CD14-positive monocyte (primary cell): ENCODE measurements around the gene CDC42EP4. TPM values are rescaled to one million over a fixed set of nuclear protein-coding genes. Genes with fewer than 3 reads are reported as not detected.

Experiments
- DNase-seq, 3 donors: peaks; one replicate each; pipeline ENCODE4 v3.0.0-alpha.2; 2011 to 2022
- H2AFZ ChIP-seq: 2 replicates; pipeline ENCODE4 v1.6.0; 2012; ENCODE audit warnings: mild to moderate bottlenecking, low read depth, low read length, inconsistent platforms; ENCODE audit not compliant: insufficient read depth, poor library complexity, severe bottlenecking
- H3K27ac ChIP-seq, 2 donors: 1 replicate in 1 of 2; 2 replicates in 1 of 2; pipeline ENCODE4 v1.5.1; 2012 to 2013; ENCODE audit warnings: low read length in 2 of 2, control low read depth in 1 of 2, inconsistent platforms in 1 of 2, low read depth in 1 of 2, mild to moderate bottlenecking in 1 of 2
- H3K27me3 ChIP-seq, 2 donors: one replicate each; pipeline versions ENCODE4 v1.6.0 to v1.6.1; 2011 to 2013; ENCODE audit warnings: low read length in 2 of 2; ENCODE audit not compliant: control insufficient read depth in 2 of 2, insufficient read depth in 2 of 2
- H3K36me3 ChIP-seq, 2 donors: replicated peaks in 1 of 2; 1 replicate in 1 of 2; 2 replicates in 1 of 2; pipeline versions ENCODE4 v1.5.1 to v1.6.1; 2012 to 2013; ENCODE audit warnings: low read length in 2 of 2, control low read depth in 1 of 2, inconsistent platforms in 1 of 2, mild to moderate bottlenecking in 1 of 2; ENCODE audit not compliant: insufficient read depth in 2 of 2, control insufficient read depth in 1 of 2
- H3K4me1 ChIP-seq, 2 donors: 1 replicate in 1 of 2; 2 replicates in 1 of 2; pipeline versions ENCODE4 v1.5.1 to v1.6.1; 2012 to 2013; ENCODE audit warnings: low read length in 2 of 2, control low read depth in 1 of 2, inconsistent platforms in 1 of 2, mild to moderate bottlenecking in 1 of 2, moderate library complexity in 1 of 2; ENCODE audit not compliant: insufficient read depth in 2 of 2, control insufficient read depth in 1 of 2
- H3K4me2 ChIP-seq: replicated peaks from 2 replicates; pipeline ENCODE3; 2012; ENCODE audit warnings: low read length, moderate library complexity, mild to moderate bottlenecking; ENCODE audit not compliant: poor library complexity, severe bottlenecking; ENCODE audit errors: extremely low read depth
- H3K4me3 ChIP-seq, 3 experiments: fragments of 200-600 bp in 1 of 3; sonication (generic) in 1 of 3; replicated peaks in 1 of 3; 1 replicate in 2 of 3; 2 replicates in 1 of 3; pipeline ENCODE4 v1.5.1; 2011 to 2013; ENCODE audit warnings: low read length in 3 of 3, mild to moderate bottlenecking in 3 of 3, control low read depth in 2 of 3, low read depth in 2 of 3, inconsistent platforms in 1 of 3, moderate library complexity in 1 of 3
- H3K79me2 ChIP-seq: 2 replicates; pipeline ENCODE4 v1.6.0; 2012; ENCODE audit warnings: mild to moderate bottlenecking, control low read depth, inconsistent platforms, low read length, moderate library complexity; ENCODE audit not compliant: insufficient read depth
- H3K9ac ChIP-seq: 2 replicates; pipeline ENCODE4 v1.6.0; 2017; ENCODE audit warnings: low read length, mild to moderate bottlenecking; ENCODE audit not compliant: insufficient read depth, poor library complexity, severe bottlenecking
- H3K9me3 ChIP-seq, 2 donors: replicated peaks in 1 of 2; 1 replicate in 1 of 2; 2 replicates in 1 of 2; pipeline versions ENCODE4 v1.5.1 to v1.6.1; 2012 to 2013; ENCODE audit warnings: low read length in 2 of 2, control low read depth in 1 of 2; ENCODE audit not compliant: control insufficient read depth in 1 of 2, insufficient read depth in 1 of 2
- H4K20me1 ChIP-seq: 2 replicates; pipeline ENCODE4 v1.6.0; 2012; ENCODE audit warnings: mild to moderate bottlenecking, low read length, control low read depth, moderate library complexity; ENCODE audit not compliant: insufficient read depth
- H3K27ac Mint-ChIP-seq, 7 donors: one replicate each; pipeline ENCODE4 v1.8.0; 2020; ENCODE audit warnings: mild to moderate bottlenecking in 7 of 7, mixed read lengths in 7 of 7, moderate library complexity in 6 of 7, inconsistent platforms in 2 of 7
- H3K27me3 Mint-ChIP-seq, 3 donors: one replicate each; pipeline ENCODE4 v1.8.0; 2021 to 2022; ENCODE audit warnings: low read depth in 3 of 3, mild to moderate bottlenecking in 3 of 3, mixed read lengths in 3 of 3, moderate library complexity in 3 of 3, inconsistent platforms in 1 of 3
- H3K36me3 Mint-ChIP-seq, 2 donors: one replicate each; pipeline ENCODE4 v1.8.0; 2020; ENCODE audit warnings: mixed read lengths in 2 of 2, inconsistent platforms in 1 of 2, mild to moderate bottlenecking in 1 of 2
- H3K4me1 Mint-ChIP-seq: one replicate; pipeline ENCODE4 v1.8.0; 2020; ENCODE audit warnings: mild to moderate bottlenecking, mixed read lengths
- H3K4me3 Mint-ChIP-seq, 2 donors: one replicate each; pipeline ENCODE4 v1.8.0; 2020; ENCODE audit warnings: mild to moderate bottlenecking in 2 of 2, mixed read lengths in 2 of 2, moderate library complexity in 1 of 2
- H3K9me3 Mint-ChIP-seq, 7 donors: one replicate each; pipeline ENCODE4 v1.8.0; 2020 to 2022; ENCODE audit warnings: mixed read lengths in 7 of 7, mild to moderate bottlenecking in 6 of 7, moderate library complexity in 6 of 7, inconsistent platforms in 2 of 7
- WGBS: methylation state at CpG from one replicate; pipeline ENCODE4 v1.1.5; 2013; ENCODE audit warnings: missing lambda C conversion rate; ENCODE audit not compliant: insufficient coverage; 5-methylcytosine and 5-hydroxymethylcytosine counted together
- intact Hi-C, 2 donors: fragments of 100-400 bp; cut with micrococcal nuclease; formaldehyde crosslinking; loops; one replicate each; pipeline versions ENCODE4 v1.15.0 to v1.15.1; 2023
- polyA plus RNA-seq, 3 donors: library from polyadenylated mRNA; depleted of rRNA in 1 of 3; unstranded in 2 of 3; stranded (reverse) in 1 of 3; fragments of 300-500 nt in 2 of 3; fragments of >200 nt in 1 of 3; fragmentation: Illumina TruSeq in 2 of 3; gene quantifications; 1 replicate in 2 of 3; 2 replicates in 1 of 3; pipeline ENCODE4 v1.2.3, GENCODE V29; 2012 to 2021
- TF ChIP-seq, protein P1 (sequence below): fragments of 200-600 bp; IDR thresholded peaks from one replicate; pipeline ENCODE4 v1.8.0; 2022; ENCODE audit warnings: antibody characterized with exemption, mild to moderate bottlenecking

The CDC42EP4 gene
- polyA plus RNA-seq, 3 donors, result 6.4 to 12.7 (median 6.6) TPM

DNA sequence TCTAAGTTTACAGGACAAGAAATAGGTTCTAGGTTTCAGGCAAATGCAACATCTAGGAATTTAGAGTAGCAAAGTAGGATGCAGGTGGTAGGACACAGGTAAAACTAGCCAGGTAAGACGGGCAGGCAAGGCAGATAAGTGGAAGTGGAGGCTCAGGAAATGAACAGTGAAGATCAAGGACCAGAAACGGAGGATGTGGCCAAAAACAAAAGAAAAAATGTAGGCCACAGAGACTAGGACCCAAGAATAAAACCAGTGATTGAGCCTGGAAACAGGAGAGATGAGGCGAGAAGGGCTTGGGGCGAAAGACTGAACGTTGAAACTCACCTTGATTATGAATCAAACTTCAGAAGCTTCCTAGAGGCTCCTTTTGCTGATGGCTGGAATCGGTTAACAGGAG is 74.1 kb downstream of the CDC42EP4 start:
- Histone ChIP-seq H3K27ac (no peak overlapping the region), H4K20me1 (no peaks in the 10 kb centered on the region), H3K4me1 (peaks cover 5 to 10% of the 10 kb centered on the region in 2 donors), H3K4me2 (no peak overlapping the region), H3K36me3 (peaks cover 16 to 57% of the 10 kb centered on the region in 2 donors), H2AFZ (no peak overlapping the region), H3K9ac (no peak overlapping the region), H3K27me3 (no peaks in the 10 kb centered on the region), H3K4me3 (no peak overlapping the region), H3K9me3 (no peaks in the 10 kb centered on the region), H3K79me2 (peaks cover 6% of the 10 kb centered on the region)
- 71% methylated on average over 5 of the region's 6 CpGs for WGBS
- Mint-ChIP-seq H3K27ac (peak overlapping the region in 2 of 7 donors; percentile 25 to 77), H3K4me3 (no peak overlapping the region), H3K9me3 (no peaks in the 10 kb centered on the region), H3K36me3 (peaks cover 40 to 60% of the 10 kb centered on the region in 2 donors), H3K27me3 (no peaks in the 10 kb centered on the region), H3K4me1 (peaks cover 27% of the 10 kb centered on the region)
- TF ChIP-seq, protein P1, sequence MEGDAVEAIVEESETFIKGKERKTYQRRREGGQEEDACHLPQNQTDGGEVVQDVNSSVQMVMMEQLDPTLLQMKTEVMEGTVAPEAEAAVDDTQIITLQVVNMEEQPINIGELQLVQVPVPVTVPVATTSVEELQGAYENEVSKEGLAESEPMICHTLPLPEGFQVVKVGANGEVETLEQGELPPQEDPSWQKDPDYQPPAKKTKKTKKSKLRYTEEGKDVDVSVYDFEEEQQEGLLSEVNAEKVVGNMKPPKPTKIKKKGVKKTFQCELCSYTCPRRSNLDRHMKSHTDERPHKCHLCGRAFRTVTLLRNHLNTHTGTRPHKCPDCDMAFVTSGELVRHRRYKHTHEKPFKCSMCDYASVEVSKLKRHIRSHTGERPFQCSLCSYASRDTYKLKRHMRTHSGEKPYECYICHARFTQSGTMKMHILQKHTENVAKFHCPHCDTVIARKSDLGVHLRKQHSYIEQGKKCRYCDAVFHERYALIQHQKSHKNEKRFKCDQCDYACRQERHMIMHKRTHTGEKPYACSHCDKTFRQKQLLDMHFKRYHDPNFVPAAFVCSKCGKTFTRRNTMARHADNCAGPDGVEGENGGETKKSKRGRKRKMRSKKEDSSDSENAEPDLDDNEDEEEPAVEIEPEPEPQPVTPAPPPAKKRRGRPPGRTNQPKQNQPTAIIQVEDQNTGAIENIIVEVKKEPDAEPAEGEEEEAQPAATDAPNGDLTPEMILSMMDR, result no peak
- intact Hi-C loops, result no loop called here
- no peak for DNase-seq

DNA sequence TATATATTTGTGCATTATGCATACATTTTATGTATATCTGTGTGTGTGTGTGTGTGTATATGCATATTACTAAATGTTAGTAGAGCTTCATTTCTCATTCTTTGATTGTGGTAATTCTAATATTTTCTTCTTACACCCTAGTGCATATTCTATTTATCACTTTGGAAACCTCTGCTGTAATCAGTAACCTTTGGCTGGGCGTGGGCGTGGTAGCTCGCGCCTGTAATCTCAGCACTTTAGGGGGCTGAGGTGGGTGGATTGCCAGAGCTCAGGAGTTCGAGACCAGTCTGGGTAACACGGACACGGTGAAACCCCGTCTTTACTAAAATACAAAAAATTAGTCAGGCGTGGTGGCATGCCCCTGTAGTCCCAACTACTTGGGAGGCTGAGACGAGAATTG is 77.1 kb downstream of the CDC42EP4 start:
- Histone ChIP-seq H3K9ac (no peak overlapping the region), H3K9me3 (no peaks in the 10 kb centered on the region), H3K36me3 (peaks cover 15 to 39% of the 10 kb centered on the region in 2 donors), H3K4me2 (no peak overlapping the region), H3K27ac (no peak overlapping the region), H3K27me3 (no peaks in the 10 kb centered on the region), H3K4me3 (no peak overlapping the region), H3K4me1 (peaks cover 17 to 30% of the 10 kb centered on the region in 2 donors), H2AFZ (no peak overlapping the region), H4K20me1 (peaks cover 21% of the 10 kb centered on the region), H3K79me2 (peaks cover 35% of the 10 kb centered on the region)
- TF ChIP-seq, protein P1, result no peak
- Mint-ChIP-seq H3K9me3 (no peaks in the 10 kb centered on the region), H3K36me3 (peaks cover 27 to 40% of the 10 kb centered on the region in 2 donors), H3K4me3 (no peak overlapping the region), H3K4me1 (peaks cover 40% of the 10 kb centered on the region), H3K27ac (peak overlapping the region in 1 of 7 donors; percentile 6), H3K27me3 (no peaks in the 10 kb centered on the region)
- intact Hi-C loops, result loop anchor here in 1 of 2 donors (5.0 kb wide), 1 partner anchor 42 kb away; the partner anchor contains the start of gene COG1
- no peak for DNase-seq
- WGBS, result no CpG with 5 or more reads among the region's 10 CpGs

Other genes with a start within 250 kb of the CDC42EP4 start
- 10 to 100 TPM; 16.6 to 27.9 (median 26.6) TPM for gene SLC39A11, start 219.3 kb downstream of the CDC42EP4 start, polyA plus RNA-seq
- under 1 TPM in 1 of 3 donors, not detected in 2; 0.01 TPM for gene SSTR2, start 147.0 kb downstream of the CDC42EP4 start, polyA plus RNA-seq
- 10 to 100 TPM in 1 of 3 donors, 1 to 10 TPM in 2; 5.1 to 24.4 (median 8.0) TPM for gene COG1, start 118.9 kb downstream of the CDC42EP4 start, polyA plus RNA-seq
- gene CPSF4L, start 50.1 kb downstream of the CDC42EP4 start, polyA plus RNA-seq, result not detected